Fibroblast of peridontal ligament (primary cell): ENCODE data around the gene CFAP70.
A peak's percentile ranks its signal among the peaks of the same experiment; 100 is the strongest.
"Not testable (repeated sequence)": the region's sequence is repeated elsewhere in the genome, so short reads cannot be mapped to it uniquely, and the experiment has no call there.

ENCODE experiments used
- DNase-seq: peaks from one replicate; pipeline ENCODE4 v3.0.0-alpha.2; 2010; ENCODE audit errors: extremely low read depth

Gene CFAP70

GRCh38 chr10:73358331-73359279 is at the start of gene CFAP70:
Gene CFAP70, minus strand, starts transcription at chr10:73358864. Its CDS starts 4,068 bp downstream, at chr10:73354796.
- DNase-seq, result peak; percentile 97

- no peak for DNase-seq
These were observed 49.4 kb upstream of the CFAP70 start for GRCh38 chr10:73408061-73408460.

- DNase-seq, result no peak
These were observed 48.8 kb upstream of the CFAP70 start for GRCh38 chr10:73407495-73407894.

- DNase-seq, result no peak
These were observed 48.2 kb upstream of the CFAP70 start for GRCh38 chr10:73406846-73407245.

- no peak for DNase-seq
These were observed 46.9 kb upstream of the CFAP70 start for GRCh38 chr10:73405556-73405955.

GRCh38 chr10:73404690-73405089 is 46.0 kb upstream of the CFAP70 start:
- no peak for DNase-seq

- DNase-seq, result no peak
These were observed 43.0 kb upstream of the CFAP70 start for GRCh38 chr10:73401636-73402035.

- DNase-seq, result no peak
These were observed 40.4 kb upstream of the CFAP70 start for GRCh38 chr10:73399063-73399462.

GRCh38 chr10:73398024-73398423 is 39.4 kb upstream of the CFAP70 start:
- DNase-seq, result no peak

GRCh38 chr10:73394325-73394724 is 35.7 kb upstream of the CFAP70 start:
- DNase-seq, result not testable (repeated sequence)

- no peak for DNase-seq
These were observed 29.6 kb upstream of the CFAP70 start for GRCh38 chr10:73388228-73388627.

GRCh38 chr10:73386583-73386982 is 27.9 kb upstream of the CFAP70 start:
- no peak for DNase-seq

GRCh38 chr10:73379064-73379748 is 20.5 kb upstream of the CFAP70 start:
- no peak for DNase-seq

GRCh38 chr10:73376679-73377078 is 18.0 kb upstream of the CFAP70 start:
- no peak for DNase-seq

GRCh38 chr10:73368238-73368637 is 9.6 kb upstream of the CFAP70 start:
- DNase-seq, result no peak

- DNase-seq, result no peak
These were observed 8.0 kb upstream of the CFAP70 start for GRCh38 chr10:73366381-73367298.

- no peak for DNase-seq
These were observed 6.3 kb upstream of the CFAP70 start for GRCh38 chr10:73364964-73365363.

GRCh38 chr10:73359492-73359891 is 828 bp upstream of the CFAP70 start:
- DNase-seq, result no peak

- DNase-seq, result no peak
These were observed 843 bp downstream of the CFAP70 start for GRCh38 chr10:73357821-73358220.

GRCh38 chr10:73357166-73357565 is 1.5 kb downstream of the CFAP70 start:
- no peak for DNase-seq

GRCh38 chr10:73344269-73344668 is 14.4 kb downstream of the CFAP70 start:
- no peak for DNase-seq

GRCh38 chr10:73340121-73340520 is 18.5 kb downstream of the CFAP70 start:
- DNase-seq, result no peak
